MM.1S (cell line): ENCODE results near the gene LIN7A.

ENCODE experiments used
- DNase-seq: peaks from one replicate; pipeline ENCODE4 v3.0.0-alpha.2; 2015
- H2AFZ ChIP-seq: fragments of 300-600 bp; sonication (generic); 2 replicates; pipeline ENCODE4 v1.6.0; 2016; ENCODE audit warnings: antibody characterized with exemption, low read length
- H3F3A ChIP-seq: fragments of 300-600 bp; sonication (generic); 2 replicates; pipeline ENCODE4 v1.6.1; 2016; ENCODE audit warnings: mild to moderate bottlenecking, antibody characterized with exemption, low read length, moderate library complexity, mixed read lengths; ENCODE audit not compliant: insufficient read depth
- H3K27ac ChIP-seq: fragments of 300-600 bp; sonication (generic); 2 replicates; pipeline ENCODE4 v1.5.1; 2016; ENCODE audit warnings: mild to moderate bottlenecking, low read length
- H3K27me3 ChIP-seq: fragments of 300-600 bp; sonication (generic); replicated peaks from 2 replicates; pipeline ENCODE4 v1.6.0; 2016; ENCODE audit warnings: low read length; ENCODE audit not compliant: insufficient read depth
- H3K36me3 ChIP-seq: fragments of 300-600 bp; sonication (generic); replicated peaks from 2 replicates; pipeline ENCODE4 v1.6.1; 2016; ENCODE audit warnings: mild to moderate bottlenecking, low read length, mixed read lengths; ENCODE audit not compliant: insufficient read depth
- H3K4me1 ChIP-seq: fragments of 300-600 bp; sonication (generic); 2 replicates; pipeline ENCODE4 v1.6.1; 2016; ENCODE audit warnings: low read length, mixed read lengths
- H3K4me2 ChIP-seq: fragments of 300-600 bp; sonication (generic); 2 replicates; pipeline ENCODE4 v1.6.0; 2016; ENCODE audit warnings: low read depth, low read length
- H3K4me3 ChIP-seq: fragments of 300-600 bp; sonication (generic); 2 replicates; pipeline ENCODE4 v1.5.1; 2016; ENCODE audit warnings: low read length, mixed read lengths
- H3K79me2 ChIP-seq: fragments of 300-600 bp; sonication (generic); 2 replicates; pipeline ENCODE4 v1.6.1; 2016; ENCODE audit warnings: mixed run types, low read length, mixed read lengths
- H3K9ac ChIP-seq: fragments of 300-600 bp; sonication (generic); 2 replicates; pipeline ENCODE4 v1.6.1; 2016; ENCODE audit warnings: low read length, mixed read lengths
- H3K9me2 ChIP-seq: fragments of 300-600 bp; sonication (generic); replicated peaks from 2 replicates; pipeline ENCODE4 v1.6.1; 2016; ENCODE audit warnings: mild to moderate bottlenecking, low read length, mixed read lengths; ENCODE audit not compliant: insufficient read depth
- H3K9me3 ChIP-seq: fragments of 300-600 bp; sonication (generic); replicated peaks from 2 replicates; pipeline ENCODE4 v1.6.1; 2016; ENCODE audit warnings: mild to moderate bottlenecking, low read length, mixed read lengths; ENCODE audit not compliant: insufficient read depth
- H4K20me1 ChIP-seq: fragments of 300-600 bp; sonication (generic); 2 replicates; pipeline ENCODE4 v1.6.1; 2016; ENCODE audit warnings: mild to moderate bottlenecking, low read length, moderate library complexity, mixed read lengths; ENCODE audit not compliant: insufficient read depth
- CTCF ChIP-seq: fragments of 300-600 bp; sonication (generic); IDR thresholded peaks from 2 replicates; pipeline ENCODE4 v1.5.1; 2016; ENCODE audit warnings: antibody characterized with exemption, low read length, mixed read lengths
- EZH2 ChIP-seq: fragments of 300-600 bp; sonication (generic); optimal IDR thresholded peaks from 2 replicates; pipeline ENCODE3; 2017; ENCODE audit warnings: low read depth, mild to moderate bottlenecking, antibody characterized with exemption, low read length, mixed read lengths
- EZH2phosphoT487 ChIP-seq: fragments of 300-600 bp; sonication (generic); IDR thresholded peaks from 2 replicates; pipeline ENCODE4 v1.6.1; 2018; ENCODE audit warnings: antibody characterized with exemption, low read length

Gene LIN7A

GRCh38 chr12:80807640-80808288 is 130.0 kb downstream of the LIN7A start:
- Histone ChIP-seq H3K4me3 (no peak overlapping the region), H4K20me1 (no peaks in the 10 kb centered on the region), H3K4me1 (peaks cover 36% of the 10 kb centered on the region), H3K9me2 (no peaks in the 10 kb centered on the region), H3K27me3 (no peaks in the 10 kb centered on the region), H3K9ac (no peak overlapping the region), H3K36me3 (no peaks in the 10 kb centered on the region), H3K79me2 (no peaks in the 10 kb centered on the region), H3K9me3 (no peaks in the 10 kb centered on the region), H3K27ac (peak overlapping the region; percentile 8; the same call in 1 of the 2 replicates), H3K4me2 (peak overlapping the region; percentile 27), H3F3A (peaks cover 17% of the 10 kb centered on the region), H2AFZ (0 out of 2 replicates have a peak overlapping the region, but pooled peaks have one; percentile 40)
- no peak for DNase-seq
- TF ChIP-seq EZH2phosphoT487 (no peak), CTCF (no peak), EZH2 (no peak)

- H3K9ac ChIP-seq: no peak overlapping the region
- H3K9me3 ChIP-seq: no peaks in the 10 kb centered on the region
- H2AFZ ChIP-seq: no peak overlapping the region
- H3K9me2 ChIP-seq: no peaks in the 10 kb centered on the region
- H3K79me2 ChIP-seq: no peaks in the 10 kb centered on the region
- no peak for TF ChIP-seq EZH2phosphoT487
- no peak for TF ChIP-seq CTCF
- no peak for TF ChIP-seq EZH2
- H3K27ac ChIP-seq: no peak overlapping the region
- DNase-seq: no peak
- H3K27me3 ChIP-seq: no peaks in the 10 kb centered on the region
- H3K4me2 ChIP-seq: no peak overlapping the region
- H3K4me3 ChIP-seq: no peak overlapping the region
- H4K20me1 ChIP-seq: no peaks in the 10 kb centered on the region
- peaks cover 17% of the 10 kb centered on the region for H3F3A ChIP-seq
- H3K36me3 ChIP-seq: no peaks in the 10 kb centered on the region
- H3K4me1 ChIP-seq: peaks cover 23% of the 10 kb centered on the region
Measured at GRCh38 chr12:80805106-80805505, 132.6 kb downstream of the LIN7A start.

- Histone ChIP-seq H3K27me3 (no peaks in the 10 kb centered on the region), H3K79me2 (no peaks in the 10 kb centered on the region), H3K4me1 (peaks cover 19% of the 10 kb centered on the region), H3K4me2 (peak overlapping the region; percentile 76), H3K27ac (peak overlapping the region; percentile 36; the same call in 1 of the 2 replicates), H3K4me3 (peak overlapping the region; percentile 21; the same call in 1 of the 2 replicates), H2AFZ (no peak overlapping the region), H4K20me1 (no peaks in the 10 kb centered on the region), H3K9ac (no peak overlapping the region), H3K9me3 (no peaks in the 10 kb centered on the region), H3F3A (peaks cover 10% of the 10 kb centered on the region), H3K36me3 (no peaks in the 10 kb centered on the region), H3K9me2 (no peaks in the 10 kb centered on the region)
- peak; percentile 78 for DNase-seq
- no peak for TF ChIP-seq EZH2
- no peak for TF ChIP-seq CTCF
- TF ChIP-seq EZH2phosphoT487: no peak
Measured at GRCh38 chr12:80802652-80803400, 134.9 kb downstream of the LIN7A start.
